Mucosa of descending colon (tissue), 3 donors: ENCODE data around the gene LRP1B. TPM values are rescaled to one million over a fixed set of nuclear protein-coding genes. Genes with fewer than 3 reads are reported as not detected.

Experiments
- ATAC-seq: fragments of 200-7000 bp; cut with Tn5 transposase; one replicate; pipeline ENCODE4 v1.9.1; 2020; ENCODE audit warnings: mild to moderate bottlenecking, moderate library complexity
- DNase-seq, 3 donors: peaks; one replicate each; pipeline ENCODE4 v3.0.0-alpha.2; 2020
- H3K36me3 ChIP-seq: fragments of 200-600 bp; one replicate; pipeline ENCODE4 v1.8.0; 2021; ENCODE audit warnings: low read depth, mild to moderate bottlenecking
- H3K4me1 ChIP-seq: fragments of 200-600 bp; one replicate; pipeline ENCODE4 v1.8.0; 2021; ENCODE audit warnings: low read depth, mild to moderate bottlenecking
- H3K4me3 ChIP-seq: fragments of 200-600 bp; one replicate; pipeline ENCODE4 v1.8.0; 2021; ENCODE audit warnings: mild to moderate bottlenecking
- H3K9me3 ChIP-seq: fragments of 200-600 bp; one replicate; pipeline ENCODE4 v1.8.0; 2021; ENCODE audit warnings: mild to moderate bottlenecking
- intact Hi-C, 2 donors: fragments of 100-400 bp; cut with DNase I in 1 of 2; cut with micrococcal nuclease in 1 of 2; formaldehyde crosslinking; loops; one replicate each; pipeline versions ENCODE4 v1.11.0 to v1.11.1; 2022; cut with DNase I, micrococcal nuclease
- total RNA-seq, 3 donors: library from RNA; stranded (reverse); fragmentation: NEBNext Ultra II Directional in 2 of 3; extraction: Animal tissue kit (Norgen Biotek cat#: 25700) in 2 of 3; gene quantifications; one replicate each; pipeline versions ENCODE4 v1.2.1 to v1.2.4, GENCODE V29; 2021 to 2023
- TF ChIP-seq, protein P1 (sequence below): fragments of 200-600 bp; IDR thresholded peaks from one replicate; pipeline ENCODE4 v1.8.0; 2022; ENCODE audit warnings: antibody characterized with exemption, mild to moderate bottlenecking
- donor health status: DM: no; HTN: no; CAD: no; lungs with moderate emphysema.
- donor health status: DM: no; HTN: no; CAD: no.
- donor health status: DM: no; HTN: yes; CAD: no.

LRP1B gene
- total RNA-seq, 3 donors from 2014 or later: 0.12 to 1.6 (median 0.20) TPM

GRCh38 chr2:140210963-140211362 is 1919.9 kb downstream of the LRP1B start:
- no peaks in the 10 kb centered on the region for H3K4me1 ChIP-seq
- ATAC-seq: no peak
- intact Hi-C loops: no loop called here
- no peaks in the 10 kb centered on the region for H3K36me3 ChIP-seq
- no peaks in the 10 kb centered on the region for H3K9me3 ChIP-seq
- TF ChIP-seq, protein P1, sequence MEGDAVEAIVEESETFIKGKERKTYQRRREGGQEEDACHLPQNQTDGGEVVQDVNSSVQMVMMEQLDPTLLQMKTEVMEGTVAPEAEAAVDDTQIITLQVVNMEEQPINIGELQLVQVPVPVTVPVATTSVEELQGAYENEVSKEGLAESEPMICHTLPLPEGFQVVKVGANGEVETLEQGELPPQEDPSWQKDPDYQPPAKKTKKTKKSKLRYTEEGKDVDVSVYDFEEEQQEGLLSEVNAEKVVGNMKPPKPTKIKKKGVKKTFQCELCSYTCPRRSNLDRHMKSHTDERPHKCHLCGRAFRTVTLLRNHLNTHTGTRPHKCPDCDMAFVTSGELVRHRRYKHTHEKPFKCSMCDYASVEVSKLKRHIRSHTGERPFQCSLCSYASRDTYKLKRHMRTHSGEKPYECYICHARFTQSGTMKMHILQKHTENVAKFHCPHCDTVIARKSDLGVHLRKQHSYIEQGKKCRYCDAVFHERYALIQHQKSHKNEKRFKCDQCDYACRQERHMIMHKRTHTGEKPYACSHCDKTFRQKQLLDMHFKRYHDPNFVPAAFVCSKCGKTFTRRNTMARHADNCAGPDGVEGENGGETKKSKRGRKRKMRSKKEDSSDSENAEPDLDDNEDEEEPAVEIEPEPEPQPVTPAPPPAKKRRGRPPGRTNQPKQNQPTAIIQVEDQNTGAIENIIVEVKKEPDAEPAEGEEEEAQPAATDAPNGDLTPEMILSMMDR: no peak
- no peak for DNase-seq
- no peak overlapping the region for H3K4me3 ChIP-seq

GRCh38 chr2:140205093-140205492 is 1925.7 kb downstream of the LRP1B start:
- no peaks in the 10 kb centered on the region for H3K36me3 ChIP-seq
- no peaks in the 10 kb centered on the region for H3K4me1 ChIP-seq
- TF ChIP-seq, protein P1: no peak
- no peaks in the 10 kb centered on the region for H3K9me3 ChIP-seq
- ATAC-seq (no peak), DNase-seq (no peak)
- H3K4me3 ChIP-seq: no peak overlapping the region
- intact Hi-C loops: no loop called here

- ATAC-seq: no peak
- intact Hi-C loops: no loop called here
Measured at GRCh38 chr2:140203347-140203746, 1927.5 kb downstream of the LRP1B start.

GRCh38 chr2:140201572-140201971 is 1929.2 kb downstream of the LRP1B start:
- no peaks in the 10 kb centered on the region for H3K9me3 ChIP-seq
- H3K4me3 ChIP-seq: no peak overlapping the region
- DNase-seq (no peak), ATAC-seq (no peak)
- H3K36me3 ChIP-seq: no peaks in the 10 kb centered on the region
- H3K4me1 ChIP-seq: no peaks in the 10 kb centered on the region
- TF ChIP-seq, protein P1: no peak
- intact Hi-C loops: no loop called here

More at GRCh38 chr2:140203347-140203746, 1927.5 kb downstream of the LRP1B start:
- H3K36me3 ChIP-seq: no peaks in the 10 kb centered on the region
- H3K4me3 ChIP-seq: no peak overlapping the region
- DNase-seq: no peak
- H3K9me3 ChIP-seq: no peaks in the 10 kb centered on the region
- TF ChIP-seq, protein P1: no peak
- H3K4me1 ChIP-seq: no peaks in the 10 kb centered on the region

GRCh38 chr2:140200764-140201163 is 1930.1 kb downstream of the LRP1B start:
- H3K4me1 ChIP-seq: no peaks in the 10 kb centered on the region
- H3K36me3 ChIP-seq: no peaks in the 10 kb centered on the region
- intact Hi-C loops: no loop called here
- H3K9me3 ChIP-seq: no peaks in the 10 kb centered on the region
- TF ChIP-seq, protein P1: no peak
- ATAC-seq: no peak
- no peak for DNase-seq
- H3K4me3 ChIP-seq: no peak overlapping the region

DNA sequence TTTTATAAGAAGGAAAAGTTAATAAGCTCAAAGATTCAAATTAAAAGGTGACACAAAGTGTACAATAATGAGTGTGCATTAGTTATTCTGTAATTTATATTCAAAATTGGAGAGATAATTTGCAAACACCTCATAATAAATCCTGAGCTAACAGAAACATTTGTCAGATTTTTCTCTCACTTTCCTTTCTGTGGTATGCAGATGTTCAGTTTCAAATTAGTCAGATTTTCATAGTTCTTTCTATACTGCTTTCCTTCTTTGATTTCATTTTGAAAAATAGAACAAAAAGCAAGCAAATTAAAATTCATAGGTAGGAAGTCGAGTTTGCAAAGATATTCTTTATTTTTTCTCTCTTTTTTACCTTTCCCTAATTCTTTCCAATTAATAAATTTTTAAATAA is 1930.5 kb downstream of the LRP1B start:
- Histone ChIP-seq H3K4me1 (no peaks in the 10 kb centered on the region), H3K9me3 (no peaks in the 10 kb centered on the region), H3K4me3 (no peak overlapping the region), H3K36me3 (no peaks in the 10 kb centered on the region)
- TF ChIP-seq, protein P1: no peak
- ATAC-seq (no peak), DNase-seq (no peak)
- intact Hi-C loops: no loop called here
